H1 (cell line): ENCODE measurements around the gene SLC25A20. TPM values are rescaled to one million over a fixed set of nuclear protein-coding genes. Genes with fewer than 3 reads are reported as not detected.

Source experiments
- BACH1 ChIP-seq: IDR thresholded peaks from 2 replicates; pipeline ENCODE4 v1.6.1; 2012; ENCODE audit warnings: low read length, improper control_type of control experiment
- CHD7 ChIP-seq: fragments of 300-600 bp; sonication (generic); IDR thresholded peaks from 2 replicates; pipeline ENCODE4 v1.7.1; 2012; ENCODE audit warnings: low read length, moderate library complexity, mild to moderate bottlenecking, inconsistent platforms; ENCODE audit not compliant: insufficient replicate concordance
- CTBP2 ChIP-seq: IDR thresholded peaks from 2 replicates; pipeline ENCODE4 v1.7.0; 2011; ENCODE audit warnings: borderline replicate concordance, mild to moderate bottlenecking, moderate library complexity, mixed read lengths, low read length; ENCODE audit not compliant: insufficient read depth, insufficient read length
- RXRA ChIP-seq: IDR thresholded peaks from 2 replicates; pipeline ENCODE4 v1.6.1; 2011; ENCODE audit warnings: low read depth, mild to moderate bottlenecking, low read length, moderate library complexity; ENCODE audit not compliant: insufficient read depth
- polyA plus RNA-seq, 7 experiments: library from polyadenylated mRNA; depleted of rRNA in 3 of 7; stranded (reverse) in 5 of 7; unstranded in 2 of 7; fragments of >200 nt in 5 of 7; fragments of 200-250 nt in 2 of 7; gene quantifications; 1 replicate in 5 of 7; 2 replicates in 1 of 7; 4 replicates in 1 of 7; pipeline versions ENCODE4 v1.2.1 to v1.2.3, GENCODE V29; 2011 to 2013; ENCODE audit warnings: missing spikeins in 2 of 7, mixed read lengths in 2 of 7
- total RNA-seq: library from RNA; stranded (reverse); fragmentation: NEBNext Ultra II Directional; extraction: Animal tissue kit (Norgen Biotek cat#: 25700); gene quantifications from 2 replicates; pipeline ENCODE4 v1.2.1, GENCODE V29; 2021

SLC25A20 gene
- total and polyA plus RNA-seq, 2 of the 8 experiments (the other 6 are each of a cell fraction or from before 2014, with no cell fraction given), result 3.8 to 4.0 TPM

- TF ChIP-seq CTBP2, result no peak
- no peak for TF ChIP-seq BACH1
- no peak for TF ChIP-seq RXRA
- TF ChIP-seq CHD7, result no peak
These were observed 30.8 kb upstream of the SLC25A20 start (continued) for GRCh38 chr3:48929358-48930035.
